NCI-H2107 treated with DMSO at 0.1 percent for 48 hours (cell line): Measurements from ENCODE around the gene KPTN.

Experiments
- DNase-seq: peaks from one replicate; lab custom pipeline; 2025; ENCODE audit not compliant: unreplicated experiment; lab: John Stamatoyannopoulos, UW

KPTN gene

DNA sequence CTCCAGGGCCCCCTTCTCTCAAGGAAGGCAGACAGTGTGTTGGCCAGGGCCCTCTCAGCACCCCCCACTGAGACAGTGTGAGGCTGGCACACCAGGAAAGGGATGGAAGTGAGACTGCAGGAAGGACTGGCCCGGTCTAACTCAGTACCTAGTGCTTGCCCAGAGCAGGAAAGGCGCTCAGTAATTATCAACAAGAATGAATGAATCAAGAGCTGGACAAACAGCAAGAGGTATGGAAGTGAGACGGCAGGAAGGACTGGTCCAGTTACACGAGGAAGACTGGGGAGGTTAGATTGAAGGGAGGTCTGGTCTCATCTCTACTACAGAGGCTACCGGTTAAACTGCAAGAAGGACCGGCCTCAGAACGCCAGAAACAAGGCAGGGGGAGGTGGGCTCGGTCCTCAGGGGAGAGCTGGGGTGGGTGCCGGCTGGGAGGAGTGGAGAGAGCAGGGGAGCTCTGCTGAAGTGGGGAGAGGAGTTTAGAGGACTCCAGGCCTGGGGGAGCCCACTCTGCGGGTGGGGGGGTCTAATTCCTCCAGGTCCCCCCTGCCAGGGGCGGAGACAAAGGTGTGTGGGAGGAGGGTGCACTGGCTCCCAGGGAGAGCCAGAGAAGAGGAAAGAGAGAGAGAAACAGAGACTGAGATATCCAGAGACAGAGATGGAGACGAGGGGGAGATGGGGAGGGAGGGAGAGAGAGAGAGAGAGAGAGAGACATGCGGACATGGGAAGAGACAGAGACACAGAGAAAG lies 13.4 kb downstream of the KPTN start:
- no peak for DNase-seq

DNA sequence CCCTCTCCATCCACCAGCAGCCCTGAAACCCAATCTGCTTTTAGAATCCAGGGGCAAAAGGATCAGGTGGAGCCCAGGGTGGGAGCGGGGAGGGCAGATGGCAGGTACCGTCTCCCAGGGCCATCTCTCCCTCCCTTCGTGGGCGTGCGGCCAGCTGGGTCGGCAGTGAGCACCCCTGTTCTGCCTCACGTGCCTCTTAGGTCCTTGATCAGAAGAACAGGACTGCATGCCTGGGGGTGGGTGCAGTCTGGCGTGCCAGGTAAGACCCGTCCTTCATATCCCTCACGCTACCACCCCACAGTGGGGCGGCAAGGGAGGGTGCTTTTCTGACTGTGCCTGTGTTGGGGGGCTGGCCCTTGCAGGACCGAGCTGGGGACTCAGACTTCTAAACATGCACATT lies 14.3 kb downstream of the KPTN start:
- peak; percentile 44 for DNase-seq

DNA sequence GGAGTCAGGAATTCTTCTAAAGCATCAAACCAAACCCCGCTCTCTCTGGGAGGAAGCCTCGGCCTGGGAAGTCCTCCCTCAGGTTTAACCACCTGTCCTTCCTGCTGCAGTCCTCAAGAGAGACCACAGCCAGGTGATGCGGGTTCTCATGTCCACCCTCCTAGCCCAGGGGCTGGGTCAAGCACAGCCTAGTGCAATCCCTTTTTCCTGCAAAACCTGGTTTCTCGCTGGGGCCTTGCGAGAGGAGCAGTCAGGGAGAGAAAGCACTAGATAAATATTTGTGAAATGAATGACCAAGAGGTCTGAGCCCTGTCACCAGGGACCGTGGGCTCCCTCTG lies 14.7 kb downstream of the KPTN start:
- no peak for DNase-seq

DNA sequence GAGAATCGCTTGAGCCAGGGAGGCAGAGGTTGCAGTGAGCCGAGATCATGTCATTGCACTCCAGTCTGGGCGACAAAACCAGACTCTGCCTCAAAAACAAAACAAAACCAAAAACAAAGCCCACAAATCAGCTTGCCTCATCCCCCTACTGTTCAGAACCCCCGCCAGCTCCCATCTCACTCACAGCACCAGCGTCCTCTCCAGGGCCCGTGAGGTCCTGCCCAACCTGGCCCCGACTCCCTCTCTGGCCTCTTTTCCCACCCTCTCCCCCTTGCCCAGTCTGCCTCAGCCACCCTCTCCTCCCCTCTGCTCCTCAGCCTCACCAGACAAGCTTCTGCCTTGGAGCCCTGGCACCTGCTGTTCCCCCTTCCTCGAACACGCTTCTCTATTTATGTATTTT lies 16.1 kb downstream of the KPTN start:
- no peak for DNase-seq

DNA sequence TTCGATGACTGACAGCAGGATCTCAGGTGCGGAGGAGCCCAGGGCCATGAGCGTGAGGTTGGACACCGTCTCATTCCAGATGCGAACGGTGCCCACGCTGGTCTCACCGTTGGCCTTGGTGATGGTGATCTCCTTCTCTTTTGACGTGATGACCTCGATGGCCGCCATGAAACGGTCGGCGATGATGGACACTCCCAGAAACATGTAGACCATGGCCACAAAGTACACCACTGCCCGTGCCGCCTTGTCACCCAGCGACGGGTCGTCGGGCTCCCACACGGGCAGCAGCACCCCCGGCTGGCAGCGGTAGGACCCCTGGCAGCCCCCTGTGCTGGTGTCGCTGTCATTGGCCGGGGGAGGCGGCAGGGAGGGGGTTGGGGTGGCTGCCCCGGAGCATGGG lies 18.1 kb downstream of the KPTN start:
- DNase-seq = no peak

DNA sequence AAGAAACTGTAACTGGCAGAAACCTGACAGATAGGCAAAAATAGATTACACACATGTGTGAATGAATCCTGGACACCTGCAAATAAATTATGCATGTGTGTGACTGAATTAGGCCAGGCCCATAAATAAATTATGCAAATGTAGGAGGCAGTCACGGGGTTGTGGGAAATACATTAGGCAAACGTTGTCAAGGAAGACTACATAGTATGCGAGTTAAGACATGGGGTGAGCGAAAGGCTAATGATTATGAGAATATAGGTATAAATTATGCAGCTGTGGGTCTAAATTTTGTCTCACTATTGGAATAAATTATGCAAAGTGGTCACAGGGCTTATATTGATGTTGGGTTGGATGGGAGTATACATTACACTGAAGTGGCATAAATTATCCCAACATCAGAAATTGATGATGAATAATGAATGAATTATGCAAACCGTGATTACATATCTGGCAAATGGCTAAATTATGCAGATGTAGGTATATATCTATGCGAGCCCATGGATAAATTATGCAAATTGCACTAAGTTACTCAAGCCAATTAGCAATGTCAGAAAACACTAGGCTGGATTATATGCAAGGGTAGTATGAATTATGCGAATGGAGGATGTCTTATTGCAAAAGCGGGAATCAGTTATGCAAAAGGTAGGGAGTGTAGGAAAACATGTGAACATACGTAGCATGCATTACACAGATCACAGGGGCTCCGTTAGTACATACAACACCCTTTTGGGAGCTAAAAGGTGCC lies 19.2 kb downstream of the KPTN start:
- no peak for DNase-seq

DNA sequence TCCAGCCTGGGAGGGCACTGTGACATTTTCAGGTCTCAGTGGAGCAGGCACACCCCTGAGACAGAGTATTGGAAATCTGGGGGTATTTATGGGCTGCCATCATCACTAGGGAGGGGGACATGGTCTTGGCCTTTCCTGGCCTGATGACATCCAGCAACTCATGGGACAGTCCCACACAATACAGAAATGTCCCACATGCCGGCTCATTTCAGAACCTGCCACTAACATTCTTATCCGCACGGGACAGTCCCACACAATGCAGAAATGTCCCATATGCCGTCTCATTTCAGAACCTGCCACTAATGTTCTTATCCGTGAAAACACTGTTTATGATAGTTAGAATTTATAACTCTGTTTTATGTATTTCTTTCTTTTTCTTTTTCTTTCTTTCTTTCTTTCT lies 22.1 kb downstream of the KPTN start:
- no peak for DNase-seq

DNA sequence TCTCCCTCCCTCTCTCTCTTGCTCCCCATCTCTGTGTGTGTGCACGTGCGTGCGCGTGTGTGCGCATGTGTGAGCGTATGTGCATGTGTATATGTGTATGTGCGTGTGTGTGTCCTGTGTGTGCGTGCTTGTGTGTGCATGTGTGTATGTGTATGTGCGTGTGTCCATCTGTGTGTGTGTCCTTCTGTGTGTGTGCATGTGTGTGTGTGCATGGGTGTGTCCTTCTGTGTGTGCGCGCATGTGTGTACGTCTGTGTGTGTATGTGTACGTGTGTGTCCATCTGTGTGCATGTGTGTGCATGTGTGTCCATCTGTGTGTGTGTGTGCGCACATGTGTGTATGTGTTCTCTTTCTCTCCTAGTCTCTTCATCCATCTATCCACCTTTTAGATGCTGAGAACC lies 24.5 kb downstream of the KPTN start:
- no peak for DNase-seq

DNA sequence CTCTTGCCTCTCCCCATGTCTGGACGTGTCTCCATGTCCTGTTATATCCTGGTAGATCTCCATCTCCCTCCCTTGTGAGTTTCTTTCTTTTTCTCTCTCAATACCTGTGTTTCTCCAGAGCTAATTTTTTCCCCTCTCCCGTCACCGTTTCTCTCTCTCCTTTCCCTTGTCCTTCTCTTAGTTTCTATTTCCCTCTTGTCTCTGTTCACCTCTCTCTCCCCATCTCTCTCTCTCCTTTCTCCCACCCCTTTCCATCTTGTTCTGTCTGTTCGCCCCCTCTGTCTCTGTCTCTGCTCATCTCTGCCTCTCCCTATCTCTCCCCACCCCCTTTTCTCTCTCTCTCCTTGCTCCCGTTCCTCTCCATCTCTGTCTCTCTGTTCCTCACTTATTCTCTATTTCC lies 25.3 kb downstream of the KPTN start:
- DNase-seq = no peak

DNA sequence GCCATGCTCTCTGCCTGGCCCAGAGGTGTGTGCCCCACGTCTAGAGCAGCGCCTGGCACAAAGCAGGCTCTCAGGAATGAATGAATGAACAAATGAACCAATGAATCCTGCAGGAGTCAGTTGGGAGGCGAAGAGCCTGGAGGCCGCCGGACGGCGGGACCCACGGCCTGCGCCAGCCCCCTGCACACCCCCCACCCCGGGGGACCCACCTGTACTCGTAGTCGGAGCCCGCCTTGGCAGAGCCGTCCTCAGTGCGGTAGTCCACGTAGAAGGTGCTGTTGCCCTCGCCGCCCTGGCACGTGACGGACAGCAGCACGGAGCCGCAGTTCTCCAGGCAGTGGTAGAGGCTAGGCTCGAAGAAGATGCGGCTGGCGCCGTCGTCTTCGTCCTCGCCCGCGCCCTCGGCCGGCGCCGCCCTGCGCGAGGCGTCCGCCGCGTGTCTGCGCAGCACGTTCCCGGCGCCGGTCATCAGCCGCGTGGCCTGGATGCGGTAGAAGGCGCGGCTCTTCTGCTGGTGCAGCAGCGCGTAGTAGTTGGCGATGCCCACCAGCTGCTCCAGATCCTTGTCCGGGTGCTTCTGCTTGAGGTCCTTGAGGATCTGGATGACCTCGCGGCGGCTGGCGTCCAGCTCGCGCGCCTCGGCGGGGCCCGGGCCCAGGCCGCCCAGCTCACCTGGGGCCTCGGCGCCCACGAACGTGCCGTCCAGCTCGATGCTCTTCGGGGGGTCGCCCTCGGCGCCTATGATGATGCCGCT lies 27.1 kb downstream of the KPTN start:
- DNase-seq = no peak

DNA sequence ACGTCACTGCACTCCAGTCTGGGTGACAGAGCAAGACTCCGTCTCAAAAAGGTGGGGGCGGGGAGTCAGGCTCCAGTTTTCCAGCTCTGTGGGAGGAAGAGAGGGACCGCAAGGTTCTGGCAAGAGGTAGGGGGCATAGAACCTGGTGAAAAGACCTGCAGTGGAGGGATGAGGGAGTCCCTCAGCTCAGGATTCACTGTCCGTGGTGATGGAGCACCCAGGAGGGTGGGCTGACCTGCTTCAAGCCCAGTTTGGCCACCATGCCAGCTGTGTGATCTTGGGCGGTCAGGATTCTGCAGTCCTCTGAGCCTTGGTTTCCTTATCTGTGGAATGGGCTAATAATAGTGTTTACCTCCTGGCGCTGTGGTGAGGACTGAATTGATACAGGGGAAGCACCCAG lies 33.5 kb downstream of the KPTN start:
- DNase-seq = no peak

DNA sequence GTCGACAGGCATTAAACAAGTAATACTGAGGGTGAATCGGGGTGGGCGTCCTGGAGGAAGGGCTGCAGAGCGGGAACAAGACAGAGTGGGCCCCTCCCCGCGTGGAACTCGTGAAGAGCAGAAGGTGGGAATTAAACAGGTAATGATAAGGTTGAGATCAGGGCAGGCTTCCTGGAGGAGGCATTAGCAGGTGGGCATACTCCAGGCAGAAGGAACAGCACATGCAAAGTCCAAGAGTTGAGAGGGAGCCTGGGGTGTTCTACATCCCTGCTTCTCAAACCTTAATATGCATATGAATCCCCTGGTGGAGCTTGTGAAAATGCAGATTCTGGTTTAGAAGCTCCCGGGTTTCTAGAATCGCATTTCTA lies 35.7 kb downstream of the KPTN start:
- no peak for DNase-seq

DNA sequence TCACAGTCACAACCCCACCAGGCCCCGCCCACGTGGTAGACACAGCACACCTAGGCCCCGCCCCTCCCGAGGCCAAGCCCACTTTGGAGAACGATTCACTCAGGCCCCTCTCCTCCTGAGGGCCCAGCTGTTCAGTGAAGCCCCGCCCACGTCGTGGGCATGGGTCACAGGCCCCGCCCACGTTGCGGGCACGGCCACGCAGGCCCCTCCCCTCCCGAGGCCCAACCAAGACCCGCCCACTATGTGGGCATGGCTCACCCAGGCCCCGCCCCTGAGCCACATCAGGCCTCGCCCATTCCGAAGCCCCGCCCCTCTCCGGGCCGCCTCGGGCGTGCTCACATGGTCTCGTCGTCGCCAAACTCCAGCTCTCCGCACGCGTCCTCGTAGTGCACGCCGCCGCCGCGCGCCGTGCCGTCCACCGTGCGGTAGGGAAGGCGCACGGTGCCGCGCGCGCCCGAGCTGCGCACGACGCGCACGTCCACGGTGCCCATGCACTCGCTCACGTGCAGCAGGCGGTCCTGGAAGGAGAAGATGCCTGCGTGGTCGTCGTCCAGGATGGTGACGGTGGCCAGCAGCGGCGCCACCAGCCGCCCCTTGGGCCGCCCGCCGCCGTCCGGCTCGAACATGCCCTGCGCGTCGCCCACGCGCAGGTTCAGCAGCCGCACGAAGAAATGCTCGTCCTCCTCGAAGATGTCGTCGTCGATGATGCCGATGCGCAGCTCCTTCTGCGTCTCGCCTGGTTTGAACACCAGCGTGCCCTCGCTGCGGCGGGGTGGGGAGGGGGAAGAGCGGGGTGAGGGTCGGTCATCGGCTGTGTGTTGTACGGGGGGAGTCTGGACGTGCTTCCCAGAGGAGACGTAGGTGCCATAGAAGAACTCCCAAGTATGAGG lies 36.3 kb downstream of the KPTN start:
- no peak for DNase-seq

DNA sequence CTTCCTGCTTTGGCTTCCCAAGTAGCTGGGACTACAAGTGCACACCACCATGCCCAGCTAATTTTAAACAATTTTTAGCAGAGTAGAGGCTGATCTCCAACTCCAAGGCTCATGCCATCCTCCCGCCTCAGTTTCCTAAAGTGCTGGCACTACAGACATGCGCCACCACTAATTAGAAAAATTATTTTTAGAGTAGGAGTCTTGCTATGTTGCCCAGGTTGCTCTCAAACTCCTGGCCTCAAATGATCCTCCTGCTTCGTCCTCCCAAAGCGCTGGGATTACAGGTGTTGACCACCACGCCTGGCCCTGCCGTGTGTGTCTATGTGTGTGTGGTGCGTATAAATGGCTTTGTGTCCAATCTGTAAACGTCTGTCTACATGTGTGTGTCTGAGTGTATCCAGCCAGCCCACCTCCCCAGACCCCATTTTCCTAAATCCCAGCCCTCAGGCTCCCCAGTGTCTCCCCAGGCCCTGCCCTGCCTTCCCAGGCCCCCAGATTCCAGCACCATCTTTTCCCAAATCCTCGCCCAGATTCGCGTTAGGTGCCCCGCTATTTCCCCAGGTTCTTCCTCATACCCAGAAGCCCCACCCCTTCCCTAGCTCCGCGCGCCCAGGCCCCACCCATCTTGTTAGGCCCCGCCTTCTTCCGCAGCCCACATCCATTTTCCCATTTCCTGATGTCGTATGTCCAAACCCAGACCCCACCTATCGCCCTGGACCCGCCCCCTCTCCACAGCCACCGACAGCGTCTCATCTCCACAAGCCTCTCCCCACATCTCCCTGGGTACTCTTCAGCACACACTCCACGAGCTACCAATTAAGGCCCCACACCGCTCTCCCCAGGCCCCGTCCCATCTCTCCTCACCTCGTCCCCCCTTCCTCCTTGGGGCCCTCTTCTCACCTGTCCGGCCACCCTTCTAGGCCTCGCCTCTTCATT lies 37.2 kb downstream of the KPTN start:
- no peak for DNase-seq

DNA sequence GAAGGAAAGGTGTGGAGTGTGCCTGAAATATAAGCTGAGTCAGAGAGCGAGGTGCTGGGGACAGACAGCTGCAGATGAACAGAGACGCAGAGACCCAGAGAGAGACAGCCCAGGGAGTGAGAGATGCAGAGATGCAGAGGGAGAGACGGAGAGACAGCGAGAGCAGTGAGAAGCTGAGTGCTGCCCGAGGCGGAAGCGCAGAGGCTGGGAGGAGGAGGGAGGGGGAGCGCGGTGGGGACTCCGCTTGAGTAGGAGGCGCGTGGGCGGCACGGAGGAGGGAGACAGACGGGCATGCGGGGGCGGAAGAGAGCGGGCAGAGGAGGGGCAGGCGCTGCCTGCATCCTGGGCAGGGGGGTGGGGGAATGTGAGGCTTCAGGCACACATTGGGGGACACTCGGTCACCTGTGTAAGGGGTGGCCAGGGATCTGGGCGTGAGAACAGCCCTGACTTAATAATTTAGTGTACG lies 38.0 kb downstream of the KPTN start:
- peak; percentile 19 for DNase-seq

DNA sequence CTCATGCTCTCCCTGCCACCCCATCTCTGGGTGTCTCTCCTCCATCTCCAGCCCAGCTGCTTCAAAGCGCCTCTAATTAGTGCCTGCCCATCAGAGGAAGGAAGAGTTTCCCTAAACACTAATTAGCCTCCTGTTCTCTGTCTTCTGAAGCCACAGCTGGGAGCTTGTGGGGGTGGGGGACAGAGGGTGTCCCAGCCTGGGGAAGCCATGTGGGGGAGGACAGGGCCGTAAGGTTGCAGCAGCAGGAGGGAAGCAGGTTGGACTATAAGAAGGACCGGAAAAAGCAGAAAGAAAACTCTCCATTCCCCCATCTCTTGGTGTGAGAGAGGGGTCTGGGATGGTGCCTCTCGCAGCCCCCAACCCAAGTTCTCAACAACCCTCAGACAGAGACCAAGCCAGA lies 38.5 kb downstream of the KPTN start:
- DNase-seq = no peak

DNA sequence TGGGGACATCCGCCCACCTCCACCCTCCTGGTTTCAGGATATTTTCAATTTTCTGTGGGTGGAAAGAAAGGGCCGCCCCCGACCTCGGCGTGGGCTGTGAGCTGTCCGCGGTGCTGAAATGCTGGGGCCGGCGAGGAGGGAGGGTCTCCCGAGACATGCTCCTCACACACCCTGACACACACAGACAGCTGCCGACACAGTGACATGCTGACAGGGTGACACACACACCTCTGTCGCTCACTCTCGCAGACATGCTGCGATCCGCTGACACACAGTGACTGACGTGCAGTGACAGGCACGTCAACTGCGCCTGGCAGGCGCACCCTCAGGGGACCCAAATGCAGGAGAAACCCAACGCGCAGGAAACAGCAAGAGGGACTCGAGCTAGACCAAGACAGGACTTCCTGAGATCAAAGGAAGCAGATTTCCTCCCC lies 39.6 kb downstream of the KPTN start:
- DNase-seq = no peak

DNA sequence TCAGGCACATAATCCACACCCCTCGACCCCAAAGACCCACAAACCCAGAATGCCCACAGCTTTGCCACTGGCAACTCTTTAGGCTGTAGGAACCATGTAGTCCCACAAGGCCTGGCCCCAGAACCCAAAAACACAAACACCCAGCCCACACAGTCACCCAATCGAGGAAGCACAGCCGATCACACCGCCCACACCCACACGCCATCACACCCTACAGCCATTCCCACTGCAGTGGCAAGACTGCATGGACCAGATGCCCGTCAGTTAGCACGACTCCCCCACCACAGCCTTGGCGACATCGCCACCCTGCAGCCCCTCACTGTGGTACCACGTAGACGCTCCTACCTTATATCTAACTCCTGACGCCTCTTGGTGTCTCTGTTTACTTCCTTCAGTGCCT lies 40.7 kb downstream of the KPTN start:
- DNase-seq = no peak

DNA sequence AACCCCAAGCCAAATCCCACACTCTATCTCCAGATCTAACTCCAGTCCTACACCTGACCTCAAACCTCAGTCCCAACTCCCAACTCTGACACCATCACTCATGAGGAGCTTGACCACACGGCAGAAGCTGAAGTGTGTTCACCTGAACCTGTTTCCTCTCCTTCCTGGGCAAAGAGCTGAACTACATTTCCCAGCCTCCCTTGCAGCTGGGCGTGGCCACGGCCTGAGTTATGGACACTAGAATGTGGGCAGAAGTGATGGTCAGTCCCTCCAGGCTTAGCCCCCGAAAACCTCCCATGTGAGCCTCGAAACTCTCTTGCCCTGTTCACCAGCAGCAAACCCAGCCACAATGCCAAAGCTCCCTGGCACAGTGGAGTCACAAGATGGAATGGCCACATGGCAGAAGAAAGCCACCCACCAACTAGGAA lies 45.2 kb downstream of the KPTN start:
- no peak for DNase-seq

DNA sequence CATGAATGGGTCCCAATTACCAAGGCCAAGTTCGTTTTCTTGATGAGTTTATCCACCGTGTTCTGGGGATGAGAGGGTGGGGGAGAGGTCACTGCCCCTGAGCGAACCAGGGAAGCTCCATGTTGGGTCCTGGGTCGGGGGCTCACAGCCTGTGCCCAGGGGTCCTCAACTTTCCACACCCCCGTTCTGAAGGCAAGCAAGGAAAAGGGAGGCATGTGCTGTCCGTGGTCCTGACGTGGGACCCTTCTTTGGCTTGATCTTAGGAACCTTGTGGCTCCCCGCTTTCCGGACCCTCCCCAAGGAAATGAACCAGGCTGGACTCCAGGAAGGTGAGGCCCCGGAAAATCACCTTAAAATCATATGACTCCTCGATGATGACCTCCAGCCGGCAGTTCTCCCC lies 46.5 kb downstream of the KPTN start:
- no peak for DNase-seq
